H9 (cell line): Measurements from ENCODE around the gene RAB26. TPM values are rescaled to one million over a fixed set of nuclear protein-coding genes. Genes with fewer than 3 reads are reported as not detected.

ENCODE experiments used
- DNase-seq: peaks from one replicate; pipeline ENCODE4 v3.0.0-alpha.2; 2017
- H2AFZ ChIP-seq: one replicate; pipeline ENCODE4 v1.6.1; 2013; ENCODE audit warnings: mild to moderate bottlenecking, low read length, control low read depth, moderate library complexity
- H2AK5ac ChIP-seq: 2 replicates; pipeline ENCODE4 v1.6.1; 2013; ENCODE audit warnings: low read length, control low read depth, mixed read lengths; ENCODE audit not compliant: insufficient read length
- H2BK120ac ChIP-seq: one replicate; pipeline ENCODE4 v1.6.1; 2013; ENCODE audit warnings: low read depth, mild to moderate bottlenecking, low read length, control low read depth, inconsistent platforms; ENCODE audit not compliant: poor library complexity, severe bottlenecking
- H2BK12ac ChIP-seq: 2 replicates; pipeline ENCODE4 v1.6.1; 2013; ENCODE audit warnings: low read length, control low read depth, mixed read lengths, low read depth; ENCODE audit not compliant: insufficient read length
- H2BK15ac ChIP-seq: 2 replicates; pipeline ENCODE4 v1.6.1; 2013; ENCODE audit warnings: low read depth, low read length, control low read depth
- H2BK20ac ChIP-seq: one replicate; pipeline ENCODE4 v1.6.1; 2013; ENCODE audit warnings: low read depth, mild to moderate bottlenecking, low read length, control low read depth, inconsistent platforms; ENCODE audit not compliant: poor library complexity, severe bottlenecking
- H2BK5ac ChIP-seq: 2 replicates; pipeline ENCODE4 v1.6.1; 2013; ENCODE audit warnings: low read length, control low read depth, mixed read lengths; ENCODE audit not compliant: insufficient read length
- H3K14ac ChIP-seq: 2 replicates; pipeline ENCODE4 v1.6.1; 2013; ENCODE audit warnings: low read length, control low read depth; ENCODE audit not compliant: insufficient read depth
- H3K18ac ChIP-seq: 2 replicates; pipeline ENCODE4 v1.6.1; 2013; ENCODE audit warnings: low read depth, mild to moderate bottlenecking, mixed read lengths, low read length, control low read depth; ENCODE audit not compliant: insufficient read length
- H3K23ac ChIP-seq: 2 replicates; pipeline ENCODE4 v1.6.1; 2013; ENCODE audit warnings: low read length, control low read depth, mixed read lengths, low read depth; ENCODE audit not compliant: insufficient read length
- H3K23me2 ChIP-seq: 2 replicates; pipeline ENCODE4 v1.6.1; 2013; ENCODE audit warnings: low read depth, mild to moderate bottlenecking, mixed read lengths, low read length, control low read depth; ENCODE audit not compliant: insufficient read length, poor library complexity, severe bottlenecking
- H3K27ac ChIP-seq: 2 replicates; pipeline ENCODE4 v1.5.1; 2013; ENCODE audit warnings: low read length, control low read depth, mixed read lengths, low read depth; ENCODE audit not compliant: insufficient read length
- H3K27me3 ChIP-seq: 2 replicates; pipeline ENCODE4 v1.6.1; 2013; ENCODE audit warnings: low read length, control low read depth, inconsistent platforms; ENCODE audit not compliant: insufficient read depth
- H3K4ac ChIP-seq: 2 replicates; pipeline ENCODE4 v1.6.1; 2013; ENCODE audit warnings: low read depth, mild to moderate bottlenecking, control low read depth, inconsistent platforms, low read length, moderate library complexity
- H3K4me1 ChIP-seq: 2 replicates; pipeline ENCODE4 v1.6.1; 2013; ENCODE audit warnings: low read length, control low read depth, inconsistent platforms; ENCODE audit not compliant: insufficient read depth
- H3K4me2 ChIP-seq: 2 replicates; pipeline ENCODE4 v1.6.1; 2013; ENCODE audit warnings: low read length, control low read depth, mixed read lengths; ENCODE audit not compliant: insufficient read length, insufficient read depth
- H3K56ac ChIP-seq: 2 replicates; pipeline ENCODE4 v1.6.1; 2013; ENCODE audit warnings: low read depth, mild to moderate bottlenecking, mixed read lengths, low read length, control low read depth; ENCODE audit not compliant: insufficient read length
- H3K79me1 ChIP-seq: 2 replicates; pipeline ENCODE4 v1.6.1; 2013; ENCODE audit warnings: low read depth, mild to moderate bottlenecking, moderate library complexity, low read length, control low read depth, inconsistent platforms; ENCODE audit not compliant: insufficient read depth, poor library complexity, severe bottlenecking
- H3K79me2 ChIP-seq: 2 replicates; pipeline ENCODE4 v1.6.1; 2013; ENCODE audit warnings: low read length, control low read depth, inconsistent platforms; ENCODE audit not compliant: insufficient read depth
- H3K9ac ChIP-seq: 2 replicates; pipeline ENCODE4 v1.6.1; 2013; ENCODE audit warnings: low read length, control low read depth, mixed read lengths; ENCODE audit not compliant: insufficient read length; ENCODE audit errors: extremely low read depth
- H3K9me3 ChIP-seq: one replicate; pipeline ENCODE4 v1.6.1; 2013; ENCODE audit warnings: low read depth, low read length, inconsistent platforms; ENCODE audit not compliant: control insufficient read depth
- H3T11ph ChIP-seq: one replicate; pipeline ENCODE4 v1.6.1; 2013; ENCODE audit warnings: mild to moderate bottlenecking, low read length, control low read depth, inconsistent platforms
- H4K20me1 ChIP-seq: one replicate; pipeline ENCODE4 v1.6.1; 2013; ENCODE audit not compliant: control insufficient read depth, insufficient read length, insufficient read depth
- H4K5ac ChIP-seq: 2 replicates; pipeline ENCODE4 v1.6.1; 2013; ENCODE audit warnings: low read depth, mild to moderate bottlenecking, mixed read lengths, low read length, control low read depth; ENCODE audit not compliant: insufficient read length
- H4K8ac ChIP-seq: replicated peaks from 2 replicates; pipeline ENCODE4 v1.6.1; 2013; ENCODE audit warnings: low read length, control low read depth, mixed read lengths, low read depth; ENCODE audit not compliant: insufficient read length
- H4K91ac ChIP-seq: 2 replicates; pipeline ENCODE4 v1.6.1; 2013; ENCODE audit warnings: low read depth, mild to moderate bottlenecking, moderate library complexity, mixed read lengths, low read length, control low read depth; ENCODE audit not compliant: insufficient read length
- H3K27ac Mint-ChIP-seq, 3 experiments: 2 replicates in 2 of 3; 3 replicates in 1 of 3; pipeline ENCODE4 v1.8.0; 2020 to 2021; ENCODE audit warnings: mixed read lengths in 3 of 3, mild to moderate bottlenecking in 1 of 3, moderate library complexity in 1 of 3
- H3K27me3 Mint-ChIP-seq: 2 replicates; pipeline ENCODE4 v1.8.0; 2021; ENCODE audit warnings: low read depth, mild to moderate bottlenecking, moderate library complexity, mixed read lengths
- H3K36me3 Mint-ChIP-seq, 3 experiments: 2 replicates in 2 of 3; 3 replicates in 1 of 3; pipeline ENCODE4 v1.8.0; 2020 to 2021; ENCODE audit warnings: low read depth in 3 of 3, mixed read lengths in 3 of 3; ENCODE audit not compliant: insufficient read depth in 1 of 3
- H3K4me1 Mint-ChIP-seq, 2 experiments: 2 replicates each; pipeline ENCODE4 v1.8.0; 2020; ENCODE audit warnings: mixed read lengths in 2 of 2
- H3K4me3 Mint-ChIP-seq, 2 experiments: 2 replicates in 1 of 2; 3 replicates in 1 of 2; pipeline ENCODE4 v1.8.0; 2020 to 2021; ENCODE audit warnings: mild to moderate bottlenecking in 2 of 2, mixed read lengths in 2 of 2, moderate library complexity in 1 of 2
- H3K9me3 Mint-ChIP-seq, 2 experiments: 2 replicates in 1 of 2; 3 replicates in 1 of 2; pipeline ENCODE4 v1.8.0; 2020; ENCODE audit warnings: mild to moderate bottlenecking in 2 of 2, mixed read lengths in 2 of 2, moderate library complexity in 1 of 2
- CTCF ChIP-seq: fragments of 200-600 bp; sonication (generic); conservative IDR thresholded peaks from 3 replicates; pipeline ENCODE4 v1.8.0; 2021; ENCODE audit warnings: antibody characterized with exemption, mild to moderate bottlenecking
- WGBS: extraction: QIAGEN DNeasy Blood & Tissue Kit; methylation state at CpG from one replicate; pipeline ENCODE4 v1.1.7; 2013; ENCODE audit warnings: missing lambda C conversion rate, low lambda C conversion rate, mixed read lengths; ENCODE audit not compliant: insufficient read length; ENCODE audit errors: extremely low coverage; 5-methylcytosine and 5-hydroxymethylcytosine counted together
- total RNA-seq: library from RNA; stranded (reverse); gene quantifications from 2 replicates; pipeline ENCODE4 v1.2.1, GENCODE V29; 2021

RAB26 gene
- total RNA-seq, 1 experiment from 2014 or later, result 2.4 TPM

- Histone ChIP-seq H2AK5ac (no peak overlapping the region), H2BK120ac (no peak overlapping the region), H3K9ac (no peak overlapping the region), H3K4ac (no peak overlapping the region), H3K23me2 (peaks cover 4% of the 10 kb centered on the region), H3K79me1 (no peaks in the 10 kb centered on the region), H3K27ac (no peak overlapping the region), H3K79me2 (no peaks in the 10 kb centered on the region), H2BK15ac (no peak overlapping the region), H4K5ac (no peak overlapping the region), H3K23ac (no peak overlapping the region), H3T11ph (no peak overlapping the region), H3K27me3 (no peaks in the 10 kb centered on the region), H2BK5ac (no peak overlapping the region), H2BK20ac (no peak overlapping the region), H3K56ac (no peak overlapping the region), H3K18ac (no peak overlapping the region), H2AFZ (no peak overlapping the region), H3K4me1 (no peaks in the 10 kb centered on the region), H3K14ac (no peak overlapping the region), H3K4me2 (no peak overlapping the region), H4K8ac (no peak overlapping the region), H2BK12ac (no peak overlapping the region), H4K20me1 (peaks cover 2% of the 10 kb centered on the region), H4K91ac (no peak overlapping the region), H3K9me3 (no peaks in the 10 kb centered on the region)
- peak overlapping the region in 2 of 3 experiments; percentile 70 to 92; a peak in 2 of 7 replicates for H3K27ac Mint-ChIP-seq
- H3K4me3 Mint-ChIP-seq, result no peak overlapping the region; a peak in 1 of 5 replicates
- peaks cover 11 to 47% (median 43%) of the 10 kb centered on the region in 3 experiments for H3K36me3 Mint-ChIP-seq
- H3K9me3 Mint-ChIP-seq, result no peaks in the 10 kb centered on the region
- DNase-seq, result no peak
- WGBS, result no CpG with 5 or more reads among the region's 14 CpGs
- TF ChIP-seq CTCF, result no peak
- no peaks in the 10 kb centered on the region for H3K4me1 Mint-ChIP-seq
- H3K27me3 Mint-ChIP-seq, result no peaks in the 10 kb centered on the region
These were observed 24.9 kb downstream of the RAB26 start for GRCh38 chr16:2173366-2173765.
